OCI-LY3 (cell line): Measurements from ENCODE around the gene VMP1.
A peak's percentile ranks its signal among the peaks of the same experiment; 100 is the strongest.
"Not testable (repeated sequence)": the region's sequence is repeated elsewhere in the genome, so short reads cannot be mapped to it uniquely, and the experiment has no call there.

Source experiments
- H2AFZ ChIP-seq: fragments of 200-600, 300-600 bp; shearing (Covaris generic); 2 replicates; pipeline ENCODE4 v1.6.0; 2014; ENCODE audit warnings: antibody characterized with exemption, low read depth, low read length
- H3K27ac ChIP-seq: fragments of 200-600, 300-600 bp; sonication (generic); 2 replicates; pipeline ENCODE4 v1.5.1; 2014; ENCODE audit warnings: mild to moderate bottlenecking, low read length, moderate library complexity, mixed read lengths
- H3K27me3 ChIP-seq: fragments of 200-600, 300-600 bp; sonication (generic); 2 replicates; pipeline ENCODE4 v1.6.1; 2014; ENCODE audit warnings: low read depth, low read length, mixed read lengths
- H3K36me3 ChIP-seq: fragments of 200-600, 300-600 bp; sonication (generic); replicated peaks from 2 replicates; pipeline ENCODE3; 2014; ENCODE audit warnings: low read depth, low read length, mixed read lengths
- H3K4me1 ChIP-seq: fragments of 300-600, 200-600 bp; sonication (generic); 2 replicates; pipeline ENCODE4 v1.6.1; 2014; ENCODE audit warnings: low read length, mixed read lengths
- H3K4me2 ChIP-seq: fragments of 200-600, 300-600 bp; sonication (generic); 2 replicates; pipeline ENCODE4 v1.6.1; 2014; ENCODE audit warnings: low read length, mixed read lengths
- H3K4me3 ChIP-seq: fragments of 300-600, 200-600 bp; sonication (generic); 2 replicates; pipeline ENCODE4 v1.5.1; 2014; ENCODE audit warnings: antibody characterized with exemption, mild to moderate bottlenecking, low read length, moderate library complexity
- H3K79me2 ChIP-seq: fragments of 300-600, 200-600 bp; shearing (Covaris generic); 2 replicates; pipeline ENCODE4 v1.6.1; 2014; ENCODE audit warnings: mild to moderate bottlenecking, low read length, mixed read lengths
- H3K9ac ChIP-seq: fragments of 300-600, 200-600 bp; shearing (Covaris generic); 2 replicates; pipeline ENCODE4 v1.6.0; 2014; ENCODE audit warnings: mild to moderate bottlenecking, low read length, moderate library complexity
- H3K9me3 ChIP-seq: fragments of 200-600, 300-600 bp; shearing (Covaris generic); 2 replicates; pipeline ENCODE4 v1.6.1; 2014; ENCODE audit warnings: low read length, mixed read lengths; ENCODE audit not compliant: insufficient read depth
- H4K20me1 ChIP-seq: fragments of 200-600, 300-600 bp; sonication (generic); 2 replicates; pipeline ENCODE4 v1.6.1; 2016; ENCODE audit warnings: low read length, mixed read lengths; ENCODE audit not compliant: insufficient read depth
- EZH2phosphoT487 ChIP-seq: fragments of 200-600 bp; shearing (Covaris generic); IDR thresholded peaks from 2 replicates; pipeline ENCODE4 v1.6.1; 2018; ENCODE audit warnings: antibody characterized with exemption, mixed run types, low read depth
- TF ChIP-seq, protein P1 (sequence below): fragments of 200-600, 300-600 bp; sonication (generic); IDR thresholded peaks from 2 replicates; pipeline ENCODE4 v1.5.1; 2014; ENCODE audit warnings: antibody characterized with exemption, low read length, low read depth

Gene VMP1

GRCh38 chr17:59802160-59802559 lies 94.7 kb downstream of the VMP1 start:
- no peaks in the 10 kb centered on the region for H3K27me3 ChIP-seq
- H3K4me3 ChIP-seq = no peak overlapping the region
- no peaks in the 10 kb centered on the region for H3K79me2 ChIP-seq
- no peak overlapping the region for H3K4me2 ChIP-seq
- no peaks in the 10 kb centered on the region for H3K36me3 ChIP-seq
- no peak for TF ChIP-seq EZH2phosphoT487
- TF ChIP-seq, protein P1, sequence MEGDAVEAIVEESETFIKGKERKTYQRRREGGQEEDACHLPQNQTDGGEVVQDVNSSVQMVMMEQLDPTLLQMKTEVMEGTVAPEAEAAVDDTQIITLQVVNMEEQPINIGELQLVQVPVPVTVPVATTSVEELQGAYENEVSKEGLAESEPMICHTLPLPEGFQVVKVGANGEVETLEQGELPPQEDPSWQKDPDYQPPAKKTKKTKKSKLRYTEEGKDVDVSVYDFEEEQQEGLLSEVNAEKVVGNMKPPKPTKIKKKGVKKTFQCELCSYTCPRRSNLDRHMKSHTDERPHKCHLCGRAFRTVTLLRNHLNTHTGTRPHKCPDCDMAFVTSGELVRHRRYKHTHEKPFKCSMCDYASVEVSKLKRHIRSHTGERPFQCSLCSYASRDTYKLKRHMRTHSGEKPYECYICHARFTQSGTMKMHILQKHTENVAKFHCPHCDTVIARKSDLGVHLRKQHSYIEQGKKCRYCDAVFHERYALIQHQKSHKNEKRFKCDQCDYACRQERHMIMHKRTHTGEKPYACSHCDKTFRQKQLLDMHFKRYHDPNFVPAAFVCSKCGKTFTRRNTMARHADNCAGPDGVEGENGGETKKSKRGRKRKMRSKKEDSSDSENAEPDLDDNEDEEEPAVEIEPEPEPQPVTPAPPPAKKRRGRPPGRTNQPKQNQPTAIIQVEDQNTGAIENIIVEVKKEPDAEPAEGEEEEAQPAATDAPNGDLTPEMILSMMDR = no peak
- H3K9me3 ChIP-seq = no peaks in the 10 kb centered on the region
- no peak overlapping the region for H3K27ac ChIP-seq
- no peaks in the 10 kb centered on the region for H4K20me1 ChIP-seq
- no peak overlapping the region for H3K9ac ChIP-seq
- peaks cover 21% of the 10 kb centered on the region for H3K4me1 ChIP-seq
- no peak overlapping the region for H2AFZ ChIP-seq

- Histone ChIP-seq H3K79me2 (no peaks in the 10 kb centered on the region), H3K36me3 (no peaks in the 10 kb centered on the region), H3K27ac (peak overlapping the region; percentile 85), H3K4me3 (peak overlapping the region; percentile 64), H3K9ac (peak overlapping the region; percentile 59), H3K4me1 (peaks cover 21% of the 10 kb centered on the region), H3K9me3 (no peaks in the 10 kb centered on the region), H3K27me3 (no peaks in the 10 kb centered on the region), H3K4me2 (peak overlapping the region; percentile 76), H2AFZ (peak overlapping the region; percentile 32), H4K20me1 (no peaks in the 10 kb centered on the region)
- no peak for TF ChIP-seq EZH2phosphoT487
- TF ChIP-seq, protein P1 = no peak
Observed at GRCh38 chr17:59804901-59805465, 97.5 kb downstream of the VMP1 start.

- not testable (repeated sequence) for H3K27ac ChIP-seq, H3K36me3 ChIP-seq, H3K4me2 ChIP-seq
Observed at GRCh38 chr17:59806322-59806721, 98.9 kb downstream of the VMP1 start.

DNA sequence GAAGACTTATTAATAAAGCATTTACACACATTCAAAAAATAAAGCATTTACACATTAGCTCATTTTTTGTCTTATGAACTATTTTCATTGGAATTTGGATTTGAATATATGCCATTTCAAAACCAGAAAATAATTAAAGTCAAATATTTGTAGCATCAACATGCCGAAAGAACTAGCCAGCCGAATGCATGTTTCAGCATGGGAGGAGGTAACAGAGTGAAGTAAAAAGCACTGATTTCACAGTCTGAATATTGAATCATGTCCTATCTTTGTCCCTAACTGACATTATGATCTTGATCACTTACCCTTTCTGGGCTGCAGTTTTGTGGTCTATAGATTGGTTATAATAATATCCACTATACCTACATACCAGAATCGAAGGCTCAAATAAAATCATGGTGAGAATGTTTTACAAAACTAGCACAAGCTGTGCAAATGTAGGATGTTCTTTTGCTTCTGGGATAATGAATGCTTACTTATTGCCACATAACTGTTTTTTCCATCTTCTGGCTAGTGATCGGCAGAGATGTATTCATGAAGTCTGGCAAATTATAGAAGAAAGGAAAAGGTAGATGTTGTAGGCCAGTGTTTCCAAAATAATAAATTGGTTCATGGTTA lies 100.5 kb downstream of the VMP1 start:
- Histone ChIP-seq H2AFZ (no peak overlapping the region), H3K9me3 (no peaks in the 10 kb centered on the region), H3K4me3 (no peak overlapping the region), H3K79me2 (no peaks in the 10 kb centered on the region), H3K36me3 (peaks cover 6% of the 10 kb centered on the region), H3K4me1 (peaks cover 21% of the 10 kb centered on the region), H3K27me3 (no peaks in the 10 kb centered on the region), H3K9ac (no peak overlapping the region), H3K4me2 (no peak overlapping the region), H3K27ac (no peak overlapping the region), H4K20me1 (no peaks in the 10 kb centered on the region)
- TF ChIP-seq, protein P1 = no peak
- TF ChIP-seq EZH2phosphoT487 = no peak

More at GRCh38 chr17:59806322-59806721, 98.9 kb downstream of the VMP1 start:
- H3K4me1 ChIP-seq = peaks cover 21% of the 10 kb centered on the region
- H4K20me1 ChIP-seq, H3K9ac ChIP-seq, H3K9me3 ChIP-seq, H3K27me3 ChIP-seq, H2AFZ ChIP-seq, H3K79me2 ChIP-seq, H3K4me3 ChIP-seq: not testable (repeated sequence)
